Measurements from ENCODE around the gene GLRX2. TPM values are rescaled to one million over a fixed set of nuclear protein-coding genes. Genes with fewer than 3 reads are reported as not detected.

Gene GLRX2
- polyA plus RNA-seq, 3 donors = 4.2 to 16.1 (median 15.2) TPM

- H3K9me3 ChIP-seq (replicated peaks in 1 of 2; ENCODE audit: control insufficient read depth in 1 of 2, insufficient read depth in 1 of 2, low read length in 2 of 2) = no peaks in the 10 kb centered on the region
- peak overlapping the region; percentile 91 for H2AFZ ChIP-seq (ENCODE audit: insufficient read depth, low read depth, low read length, poor library complexity, severe bottlenecking)
- H3K4me1 ChIP-seq (ENCODE audit: control insufficient read depth in 1 of 2, insufficient read depth in 2 of 2, low read length in 2 of 2) = peaks cover 16 to 24% of the 10 kb centered on the region in 2 donors
- no peak overlapping the region for H3K27ac ChIP-seq (ENCODE audit: low read depth in 1 of 2, low read length in 2 of 2)
- no peak for DNase-seq
- H3K27me3 Mint-ChIP-seq (ENCODE audit: low read depth in 3 of 3) = peaks cover 2 to 7% (median 3%) of the 10 kb centered on the region in 3 donors
- H3K9ac ChIP-seq (ENCODE audit: insufficient read depth, low read length, poor library complexity, severe bottlenecking) = no peak overlapping the region
- H3K4me1 Mint-ChIP-seq = peaks cover 35% of the 10 kb centered on the region
- TF ChIP-seq CTCF (IDR thresholded peaks at IDR 0.05) = no peak
- peaks cover 33% of the 10 kb centered on the region for H4K20me1 ChIP-seq (ENCODE audit: insufficient read depth, low read length)
- peak overlapping the region; percentile 93 to 95 for H3K4me3 Mint-ChIP-seq
- peak overlapping the region in 4 of 7 donors; percentile 83 to 99 (median 98) for H3K27ac Mint-ChIP-seq
- WGBS (ENCODE audit: insufficient coverage) = 20% methylated on average over 1 of the region's 6 CpGs
- peak overlapping the region; percentile 97 for H3K4me2 ChIP-seq (replicated peaks; ENCODE audit: extremely low read depth, low read length, poor library complexity, severe bottlenecking)
- H3K79me2 ChIP-seq (ENCODE audit: insufficient read depth, low read length) = peaks cover 34% of the 10 kb centered on the region
- peaks cover 9 to 10% of the 10 kb centered on the region in 2 donors for H3K36me3 ChIP-seq (replicated peaks in 1 of 2; ENCODE audit: control insufficient read depth in 1 of 2, insufficient read depth in 2 of 2, low read length in 2 of 2)
- intact Hi-C loops (cut with micrococcal nuclease) = loop anchor here (5.0 kb wide), 2 partner anchors 63 to 313 kb away; partner anchors contain the start of genes RGS2 (in 2 of the 2), RO60 (in 1 of the 2) and UCHL5 (in 1 of the 2)
- peaks cover 0 to 2% (median 0%) of the 10 kb centered on the region in 7 donors for H3K9me3 Mint-ChIP-seq
- peak overlapping the region in 1 of 3 experiments; percentile 92 for H3K4me3 ChIP-seq (replicated peaks in 1 of 3; ENCODE audit: low read depth in 2 of 3, low read length in 3 of 3)
- H3K36me3 Mint-ChIP-seq = peaks cover 5 to 10% of the 10 kb centered on the region in 2 donors
- no peaks in the 10 kb centered on the region for H3K27me3 ChIP-seq (ENCODE audit: control insufficient read depth in 2 of 2, insufficient read depth in 2 of 2, low read length in 2 of 2)
Measured at GRCh38 chr1:193120604-193121166, 15.5 kb upstream of the GLRX2 start.

GRCh38 chr1:193118803-193119730, 13.9 kb upstream of the GLRX2 start:
- H3K9me3 Mint-ChIP-seq = peaks cover 0 to 2% (median 0%) of the 10 kb centered on the region in 7 donors
- H3K9ac ChIP-seq (ENCODE audit: insufficient read depth, low read length, poor library complexity, severe bottlenecking) = no peak overlapping the region
- no peak overlapping the region for H3K4me3 Mint-ChIP-seq

More at GRCh38 chr1:193118803-193119730, 13.9 kb upstream of the GLRX2 start:
- H3K4me1 Mint-ChIP-seq = peaks cover 26% of the 10 kb centered on the region
- Histone ChIP-seq H3K27me3 (ENCODE audit: control insufficient read depth in 2 of 2, insufficient read depth in 2 of 2, low read length in 2 of 2) (no peaks in the 10 kb centered on the region), H3K36me3 (replicated peaks in 1 of 2; ENCODE audit: control insufficient read depth in 1 of 2, insufficient read depth in 2 of 2, low read length in 2 of 2) (no peaks in the 10 kb centered on the region), H3K4me2 (replicated peaks; ENCODE audit: extremely low read depth, low read length, poor library complexity, severe bottlenecking) (no peak overlapping the region), H4K20me1 (ENCODE audit: insufficient read depth, low read length) (peaks cover 17% of the 10 kb centered on the region), H3K9me3 (replicated peaks in 1 of 2; ENCODE audit: control insufficient read depth in 1 of 2, insufficient read depth in 1 of 2, low read length in 2 of 2) (no peaks in the 10 kb centered on the region), H3K4me3 (replicated peaks in 1 of 3; ENCODE audit: low read depth in 2 of 3, low read length in 3 of 3) (no peak overlapping the region), H3K79me2 (ENCODE audit: insufficient read depth, low read length) (peaks cover 17% of the 10 kb centered on the region), H3K4me1 (ENCODE audit: control insufficient read depth in 1 of 2, insufficient read depth in 2 of 2, low read length in 2 of 2) (peaks cover 16 to 24% of the 10 kb centered on the region in 2 donors), H2AFZ (ENCODE audit: insufficient read depth, low read depth, low read length, poor library complexity, severe bottlenecking) (peak overlapping the region; percentile 24), H3K27ac (ENCODE audit: low read depth in 1 of 2, low read length in 2 of 2) (no peak overlapping the region)
- no peak for DNase-seq
- intact Hi-C loops (cut with micrococcal nuclease) = no loop called here
- no peak overlapping the region for H3K27ac Mint-ChIP-seq
- peaks cover 2 to 7% (median 3%) of the 10 kb centered on the region in 3 donors for H3K27me3 Mint-ChIP-seq (ENCODE audit: low read depth in 3 of 3)
- WGBS (ENCODE audit: insufficient coverage) = 100% methylated on average over 1 of the region's 4 CpGs
- H3K36me3 Mint-ChIP-seq = no peaks in the 10 kb centered on the region
- no peak for TF ChIP-seq CTCF (IDR thresholded peaks at IDR 0.05)
